B cell (primary cell): ENCODE measurements around the gene UNC13D. TPM values are rescaled to one million over a fixed set of nuclear protein-coding genes. Genes with fewer than 3 reads are reported as not detected.

Experiments
- ATAC-seq: fragments of 200-7000 bp; cut with Tn5 transposase; one replicate; pipeline ENCODE4 v1.10.0; 2021; ENCODE audit warnings: low read depth, mild to moderate bottlenecking, moderate number of reproducible peaks, moderate library complexity
- CTCF ChIA-PET: fragments of 350-600 bp; sonication (Branson Sonifier 250); formaldehyde crosslinking; loops from one replicate; lab custom pipeline; 2021; ENCODE audit warnings: antibody characterized with exemption, inconsistent platforms; lab: Charles Lee
- POLR2A ChIA-PET: fragments of 350-600 bp; sonication (Branson Sonifier 250); formaldehyde crosslinking; loops from one replicate; lab custom pipeline; 2021; ENCODE audit warnings: antibody characterized with exemption; lab: Charles Lee
- DNase-seq: peaks from one replicate; pipeline ENCODE4 v3.0.0; 2013
- H2AFZ ChIP-seq: 2 replicates; pipeline ENCODE4 v1.6.1; 2012; ENCODE audit warnings: mild to moderate bottlenecking, low read depth, low read length; ENCODE audit not compliant: insufficient read depth, poor library complexity, severe bottlenecking
- H3K27ac ChIP-seq, 2 donors: 1 replicate in 1 of 2; 2 replicates in 1 of 2; pipeline ENCODE4 v1.5.1; 2012 to 2013; ENCODE audit warnings: low read length in 2 of 2, mild to moderate bottlenecking in 2 of 2, moderate library complexity in 1 of 2
- H3K27me3 ChIP-seq, 4 experiments: fragments of 200-600 bp in 1 of 4; sonication (generic) in 1 of 4; replicated peaks in 1 of 4; 1 replicate in 2 of 4; 2 replicates in 2 of 4; pipeline versions ENCODE4 v1.6.1 to v1.7.0; 2013 to 2016; ENCODE audit warnings: low read length in 3 of 4, mild to moderate bottlenecking in 2 of 4, mixed read lengths in 1 of 4, moderate library complexity in 1 of 4; ENCODE audit not compliant: insufficient read depth in 4 of 4, control insufficient read depth in 3 of 4; ENCODE audit errors: control extremely low read depth in 1 of 4
- H3K36me3 ChIP-seq, 2 experiments: replicated peaks in 1 of 2; 1 replicate in 1 of 2; 2 replicates in 1 of 2; pipeline versions ENCODE4 v1.6.1 to v1.7.1; 2013; ENCODE audit warnings: low read length in 1 of 2; ENCODE audit not compliant: insufficient read depth in 2 of 2, control insufficient read depth in 1 of 2; ENCODE audit errors: control extremely low read depth in 1 of 2, extremely low read depth in 1 of 2
- H3K4me1 ChIP-seq, 2 donors: fragments of 200-600 bp in 1 of 2; sonication (generic) in 1 of 2; 1 replicate in 1 of 2; 2 replicates in 1 of 2; pipeline versions ENCODE4 v1.5.1 to v1.6.1; 2013 to 2017; ENCODE audit warnings: low read length in 2 of 2; ENCODE audit not compliant: control insufficient read depth in 2 of 2, insufficient read depth in 2 of 2
- H3K4me2 ChIP-seq: replicated peaks from 2 replicates; pipeline ENCODE3; 2012; ENCODE audit warnings: mild to moderate bottlenecking, low read depth, low read length; ENCODE audit not compliant: poor library complexity, severe bottlenecking
- H3K4me3 ChIP-seq, 5 experiments: fragments of 200-600 bp in 1 of 5; sonication (generic) in 1 of 5; 1 replicate in 3 of 5; 2 replicates in 2 of 5; pipeline versions ENCODE4 v1.5.1 to v1.7.0; 2011 to 2016; ENCODE audit warnings: low read length in 4 of 5, mild to moderate bottlenecking in 4 of 5, low read depth in 2 of 5, control low read depth in 1 of 5, moderate library complexity in 1 of 5; ENCODE audit not compliant: insufficient read depth in 1 of 5; ENCODE audit errors: control extremely low read depth in 1 of 5, extremely low read depth in 1 of 5
- H3K79me2 ChIP-seq: fragments of 200-600 bp; sonication (generic); one replicate; pipeline ENCODE4 v1.6.0; 2016; ENCODE audit warnings: low read length; ENCODE audit not compliant: control insufficient read depth, insufficient read depth
- H3K9ac ChIP-seq: fragments of 200-600 bp; sonication (generic); 2 replicates; pipeline ENCODE4 v1.6.1; 2017; ENCODE audit warnings: mild to moderate bottlenecking, low read length, moderate library complexity
- H3K9me3 ChIP-seq, 3 donors: one replicate each; pipeline versions ENCODE4 v1.6.1 to v1.7.1; 2013; ENCODE audit warnings: low read length in 2 of 3; ENCODE audit not compliant: control insufficient read depth in 2 of 3, insufficient read depth in 1 of 3; ENCODE audit errors: control extremely low read depth in 1 of 3
- H4K20me1 ChIP-seq: 2 replicates; pipeline ENCODE4 v1.6.0; 2012; ENCODE audit warnings: mild to moderate bottlenecking, low read length; ENCODE audit not compliant: insufficient read depth, control insufficient read depth, poor library complexity, severe bottlenecking
- H3K27ac Mint-ChIP-seq: one replicate; pipeline ENCODE4 v1.8.0; 2021; ENCODE audit warnings: mixed read lengths
- H3K27me3 Mint-ChIP-seq: one replicate; pipeline ENCODE4 v1.8.0; 2021; ENCODE audit warnings: mixed read lengths
- H3K4me1 Mint-ChIP-seq: one replicate; pipeline ENCODE4 v1.8.0; 2021; ENCODE audit warnings: mixed read lengths
- H3K4me3 Mint-ChIP-seq: one replicate; pipeline ENCODE4 v1.8.0; 2021; ENCODE audit warnings: mixed read lengths
- H3K9me3 Mint-ChIP-seq: one replicate; pipeline ENCODE4 v1.8.0; 2022; ENCODE audit warnings: mixed read lengths; ENCODE audit not compliant: insufficient read depth
- CTCF ChIP-seq: fragments of 200-600 bp; IDR thresholded peaks from one replicate; pipeline ENCODE4 v1.8.0; 2022; ENCODE audit warnings: antibody characterized with exemption, mild to moderate bottlenecking
- EZH2 ChIP-seq: IDR thresholded peaks from 2 replicates; pipeline ENCODE4 v1.6.1; 2012; ENCODE audit warnings: borderline replicate concordance, low read depth, mild to moderate bottlenecking, moderate library complexity, low read length; ENCODE audit not compliant: insufficient read depth, poor library complexity, severe bottlenecking
- WGBS: methylation state at CpG from one replicate; pipeline ENCODE4 v1.1.5; 2013; ENCODE audit warnings: missing lambda C conversion rate; ENCODE audit not compliant: insufficient coverage; 5-methylcytosine and 5-hydroxymethylcytosine counted together
- intact Hi-C: fragments of 100-400 bp; cut with micrococcal nuclease; formaldehyde crosslinking; loops from one replicate; pipeline ENCODE4 v1.10.0; 2022
- polyA plus RNA-seq: library from polyadenylated mRNA; depleted of rRNA; stranded (reverse); fragments of >200 nt; gene quantifications from 2 replicates; pipeline ENCODE4 v1.2.3, GENCODE V29; 2012
- total RNA-seq, 2 donors: library from RNA; stranded (reverse); fragments of 120-200 nt in 1 of 2; gene quantifications; 1 replicate in 1 of 2; 2 replicates in 1 of 2; pipeline versions ENCODE4 v1.2.3 to v1.2.4, GENCODE V29; 2013 to 2022

Gene UNC13D
- total and polyA plus RNA-seq, 2 donors (not counting 1 experiment from before 2014, with no cell fraction given) = 101 to 107 TPM

GRCh38 chr17:75815399-75815798, 28.8 kb downstream of the UNC13D start:
- 100% methylated on average over 3 of the region's 3 CpGs for WGBS
- Histone ChIP-seq H3K9me3 (no peaks in the 10 kb centered on the region), H3K9ac (no peak overlapping the region), H4K20me1 (no peaks in the 10 kb centered on the region), H3K36me3 (peaks cover 0 to 76% of the 10 kb centered on the region in 2 experiments), H3K4me2 (no peak overlapping the region), H2AFZ (no peak overlapping the region), H3K4me3 (no peak overlapping the region), H3K79me2 (no peaks in the 10 kb centered on the region), H3K4me1 (no peaks in the 10 kb centered on the region), H3K27me3 (no peaks in the 10 kb centered on the region), H3K27ac (no peak overlapping the region)
- no peak for ATAC-seq
- CTCF ChIA-PET = interaction anchor here (1.4 to 4.5 kb wide), 2 partner anchors 14 to 64 kb away, joined by 4 to 12 read pairs; no protein-coding TSS in a partner anchor
- intact Hi-C loops = no loop called here
- no peaks in the 10 kb centered on the region for H3K27me3 Mint-ChIP-seq
- no peaks in the 10 kb centered on the region for H3K4me1 Mint-ChIP-seq
- H3K9me3 Mint-ChIP-seq = no peaks in the 10 kb centered on the region
- POLR2A ChIA-PET = interaction anchor here (0.6 to 0.9 kb wide), 2 partner anchors 16 to 19 kb away, joined by 3 to 4 read pairs; no protein-coding TSS in a partner anchor
- TF ChIP-seq CTCF = no peak
- TF ChIP-seq EZH2 = no peak
- no peak overlapping the region for H3K27ac Mint-ChIP-seq
- no peak overlapping the region for H3K4me3 Mint-ChIP-seq
- DNase-seq = no peak

GRCh38 chr17:75814900-75815373, 29.3 kb downstream of the UNC13D start:
- TF ChIP-seq EZH2 (no peak), CTCF (no peak)
- H3K4me3 Mint-ChIP-seq = no peak overlapping the region
- Histone ChIP-seq H3K27ac (no peak overlapping the region), H4K20me1 (no peaks in the 10 kb centered on the region), H2AFZ (no peak overlapping the region), H3K9ac (no peak overlapping the region), H3K4me1 (no peaks in the 10 kb centered on the region), H3K79me2 (no peaks in the 10 kb centered on the region), H3K27me3 (no peaks in the 10 kb centered on the region), H3K36me3 (peaks cover 0 to 76% of the 10 kb centered on the region in 2 experiments), H3K4me2 (no peak overlapping the region), H3K9me3 (no peaks in the 10 kb centered on the region), H3K4me3 (no peak overlapping the region)
- H3K4me1 Mint-ChIP-seq = no peaks in the 10 kb centered on the region
- no peaks in the 10 kb centered on the region for H3K9me3 Mint-ChIP-seq
- ATAC-seq = no peak
- no peaks in the 10 kb centered on the region for H3K27me3 Mint-ChIP-seq
- ChIA-PET POLR2A (interaction anchor here (0.6 to 0.9 kb wide), 2 partner anchors 16 to 19 kb away, joined by 3 to 4 read pairs; no protein-coding TSS in a partner anchor), CTCF (interaction anchor here (1.4 to 4.5 kb wide), 3 partner anchors 12 to 63 kb away, joined by 3 to 12 read pairs (median 4); no protein-coding TSS in a partner anchor)
- intact Hi-C loops = no loop called here
- 96% methylated on average over 13 of the region's 13 CpGs for WGBS
- DNase-seq = no peak
- no peak overlapping the region for H3K27ac Mint-ChIP-seq
